Neuronal stem cell (in vitro differentiated cells): ENCODE results near the gene UPF1.

Source experiments
- DNase-seq: peaks from one replicate; pipeline ENCODE4 v3.0.0-alpha.2; 2013; ENCODE audit warnings: low spot score
- H2AFZ ChIP-seq: one replicate; pipeline ENCODE4 v1.6.1; 2013; ENCODE audit warnings: mild to moderate bottlenecking, low read length, inconsistent platforms
- H2AK5ac ChIP-seq: 2 replicates; pipeline ENCODE4 v1.6.1; 2013; ENCODE audit warnings: low read depth, mild to moderate bottlenecking, inconsistent platforms, low read length, moderate library complexity, mixed read lengths
- H2BK120ac ChIP-seq: 2 replicates; pipeline ENCODE4 v1.6.1; 2013; ENCODE audit warnings: low read depth, mild to moderate bottlenecking, inconsistent platforms, low read length, moderate library complexity, mixed read lengths
- H2BK12ac ChIP-seq: one replicate; pipeline ENCODE4 v1.6.1; 2013; ENCODE audit warnings: low read length, inconsistent platforms
- H2BK15ac ChIP-seq: 2 replicates; pipeline ENCODE4 v1.6.1; 2013; ENCODE audit warnings: mild to moderate bottlenecking, low read length, inconsistent platforms, mixed read lengths
- H2BK5ac ChIP-seq: one replicate; pipeline ENCODE4 v1.6.1; 2013; ENCODE audit warnings: inconsistent platforms, mild to moderate bottlenecking, low read length, moderate library complexity
- H3K14ac ChIP-seq: one replicate; pipeline ENCODE4 v1.6.1; 2013; ENCODE audit warnings: low read length, inconsistent platforms
- H3K18ac ChIP-seq: 2 replicates; pipeline ENCODE4 v1.6.1; 2013; ENCODE audit warnings: low read length, inconsistent platforms
- H3K23ac ChIP-seq: 2 replicates; pipeline ENCODE4 v1.6.1; 2013; ENCODE audit warnings: low read depth, mild to moderate bottlenecking, mixed read lengths, low read length, inconsistent platforms; ENCODE audit not compliant: poor library complexity
- H3K27ac ChIP-seq: replicated peaks from 3 replicates; pipeline ENCODE4 v1.5.1; 2013; ENCODE audit warnings: low read length, inconsistent platforms
- H3K27me3 ChIP-seq, 3 experiments: 2 replicates each; pipeline ENCODE4 v1.6.1; 2013; ENCODE audit warnings: low read length in 3 of 3, mild to moderate bottlenecking in 2 of 3, inconsistent platforms in 1 of 3, low read depth in 1 of 3, mixed read lengths in 1 of 3, moderate library complexity in 1 of 3; ENCODE audit not compliant: control insufficient read depth in 3 of 3, insufficient read depth in 3 of 3
- H3K36me3 ChIP-seq, 2 donors: replicated peaks in 1 of 2; 2 replicates each; pipeline ENCODE4 v1.6.1; 2013; ENCODE audit warnings: low read length in 2 of 2; ENCODE audit not compliant: control insufficient read depth in 2 of 2, insufficient read depth in 2 of 2
- H3K4ac ChIP-seq: 2 replicates; pipeline ENCODE4 v1.6.1; 2013; ENCODE audit warnings: inconsistent platforms, mild to moderate bottlenecking, low read length, moderate library complexity
- H3K4me1 ChIP-seq, 2 donors: 1 replicate in 1 of 2; 2 replicates in 1 of 2; pipeline ENCODE4 v1.6.1; 2013; ENCODE audit warnings: low read length in 2 of 2, low read depth in 1 of 2; ENCODE audit not compliant: control insufficient read depth in 2 of 2, insufficient read depth in 1 of 2
- H3K4me2 ChIP-seq: one replicate; pipeline ENCODE4 v1.6.1; 2013; ENCODE audit warnings: mild to moderate bottlenecking, low read length, inconsistent platforms; ENCODE audit not compliant: insufficient read depth, poor library complexity, severe bottlenecking
- H3K4me3 ChIP-seq, 2 donors: 2 replicates each; pipeline ENCODE4 v1.5.1; 2013; ENCODE audit warnings: low read length in 2 of 2, mild to moderate bottlenecking in 2 of 2, inconsistent platforms in 1 of 2, moderate library complexity in 1 of 2
- H3K79me1 ChIP-seq: one replicate; pipeline ENCODE4 v1.6.1; 2013; ENCODE audit warnings: low read depth, mild to moderate bottlenecking, inconsistent platforms, low read length, moderate library complexity
- H3K9ac ChIP-seq: one replicate; pipeline ENCODE4 v1.6.1; 2013; ENCODE audit warnings: mild to moderate bottlenecking, low read depth, low read length, inconsistent platforms; ENCODE audit not compliant: poor library complexity
- H3K9me3 ChIP-seq, 2 donors: replicated peaks in 1 of 2; 2 replicates each; pipeline versions ENCODE3 to v1.6.1; 2013; ENCODE audit warnings: low read length in 2 of 2, mild to moderate bottlenecking in 2 of 2, inconsistent platforms in 1 of 2, low read depth in 1 of 2, mixed read lengths in 1 of 2, moderate library complexity in 1 of 2; ENCODE audit not compliant: control insufficient read depth in 2 of 2, insufficient read depth in 1 of 2
- H4K8ac ChIP-seq: one replicate; pipeline ENCODE4 v1.6.1; 2013; ENCODE audit warnings: low read depth, mild to moderate bottlenecking, inconsistent platforms, low read length, moderate library complexity
- H4K91ac ChIP-seq: one replicate; pipeline ENCODE4 v1.6.1; 2013; ENCODE audit warnings: low read length, low read depth, mild to moderate bottlenecking, inconsistent platforms; ENCODE audit not compliant: poor library complexity
- WGBS, 2 donors: extraction: QIAGEN DNeasy Blood & Tissue Kit; methylation state at CpG; one replicate each; pipeline ENCODE4 v1.1.7; 2013; ENCODE audit warnings: missing lambda C conversion rate in 2 of 2, mixed read lengths in 1 of 2; ENCODE audit not compliant: insufficient read length in 2 of 2, insufficient replicate concordance in 1 of 2; ENCODE audit errors: extremely low coverage in 2 of 2; 5-methylcytosine and 5-hydroxymethylcytosine counted together

Gene UPF1

DNA sequence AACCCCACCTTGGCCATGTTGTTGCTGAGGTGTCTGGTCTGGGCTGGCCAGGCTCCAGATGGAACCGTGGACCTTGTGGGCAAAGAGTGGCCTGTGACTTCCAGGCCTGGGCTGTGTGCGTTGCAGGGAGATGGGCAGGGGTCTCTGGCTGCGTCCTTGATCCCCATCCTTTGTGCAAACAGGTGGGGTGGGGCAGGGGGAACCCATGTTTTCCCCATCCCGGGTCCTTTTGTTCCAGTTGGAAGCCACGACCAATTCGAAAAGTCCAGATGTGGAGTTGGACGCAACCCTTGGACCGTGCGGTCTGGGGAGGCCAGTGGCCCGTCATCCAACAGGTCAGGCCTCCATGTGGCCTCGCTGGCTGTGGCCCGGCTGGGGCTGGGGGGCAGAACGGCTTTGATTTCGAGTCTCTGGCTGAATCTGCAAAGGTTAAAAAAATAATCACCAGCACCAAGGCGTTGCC, 27.6 kb upstream of the UPF1 start:
- Histone ChIP-seq H2AK5ac (no peak overlapping the region), H2BK5ac (no peak overlapping the region), H2BK120ac (no peak overlapping the region), H3K18ac (no peak overlapping the region), H3K14ac (no peak overlapping the region), H4K8ac (no peak overlapping the region), H3K23ac (no peak overlapping the region), H3K4me1 (no peaks in the 10 kb centered on the region), H3K4me3 (no peak overlapping the region), H2BK12ac (no peak overlapping the region), H3K27ac (no peak overlapping the region), H3K4me2 (no peak overlapping the region), H3K9ac (no peak overlapping the region), H3K36me3 (no peaks in the 10 kb centered on the region), H2AFZ (no peak overlapping the region), H2BK15ac (no peak overlapping the region), H4K91ac (no peak overlapping the region), H3K79me1 (no peaks in the 10 kb centered on the region), H3K9me3 (peaks cover 0 to 2% of the 10 kb centered on the region in 2 donors), H3K27me3 (peaks cover 0 to 17% (median 12%) of the 10 kb centered on the region in 3 experiments), H3K4ac (no peak overlapping the region)
- no peak for DNase-seq
- WGBS, 2 donors = no CpG with 5 or more reads among the region's 15 CpGs

DNA sequence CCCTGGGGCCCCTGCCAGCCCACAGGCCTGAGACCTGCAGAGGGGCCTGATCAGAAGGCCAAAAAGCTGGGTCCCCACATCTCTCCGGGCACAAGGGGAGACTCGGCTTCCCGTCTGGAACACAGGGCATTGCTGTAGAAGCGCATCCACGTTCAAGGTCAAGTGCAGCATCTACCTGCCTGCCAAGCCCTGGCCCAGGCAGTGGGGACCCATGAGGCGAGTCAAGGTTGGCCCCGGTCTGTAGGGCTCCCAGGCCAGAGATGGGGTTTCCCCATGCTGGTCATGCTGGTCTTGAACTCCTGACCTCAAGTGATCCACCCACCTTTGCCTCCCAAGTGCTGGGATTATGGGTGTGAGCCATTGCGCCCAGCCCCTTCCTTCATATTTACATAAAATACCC, 27.1 kb upstream of the UPF1 start:
- H2BK120ac ChIP-seq = no peak overlapping the region
- H3K36me3 ChIP-seq = no peaks in the 10 kb centered on the region
- H3K23ac ChIP-seq = no peak overlapping the region
- H3K9me3 ChIP-seq = peaks cover 0 to 2% of the 10 kb centered on the region in 2 donors
- no peak overlapping the region for H3K18ac ChIP-seq
- no peak overlapping the region for H3K9ac ChIP-seq
- H2BK15ac ChIP-seq = no peak overlapping the region
- no peak overlapping the region for H2BK12ac ChIP-seq
- no peak overlapping the region for H2AFZ ChIP-seq
- no peaks in the 10 kb centered on the region for H3K4me1 ChIP-seq
- no peak for DNase-seq
- H3K4me3 ChIP-seq = no peak overlapping the region
- no peaks in the 10 kb centered on the region for H3K79me1 ChIP-seq
- no peak overlapping the region for H3K14ac ChIP-seq
- H3K27me3 ChIP-seq = peaks cover 0 to 20% (median 10%) of the 10 kb centered on the region in 3 experiments
- no peak overlapping the region for H2BK5ac ChIP-seq
- H3K27ac ChIP-seq = no peak overlapping the region
- H4K8ac ChIP-seq = no peak overlapping the region
- no peak overlapping the region for H2AK5ac ChIP-seq
- H3K4me2 ChIP-seq = no peak overlapping the region
- H4K91ac ChIP-seq = no peak overlapping the region
- no CpG with 5 or more reads among the region's 8 CpGs for WGBS, 2 donors
- no peak overlapping the region for H3K4ac ChIP-seq

DNA sequence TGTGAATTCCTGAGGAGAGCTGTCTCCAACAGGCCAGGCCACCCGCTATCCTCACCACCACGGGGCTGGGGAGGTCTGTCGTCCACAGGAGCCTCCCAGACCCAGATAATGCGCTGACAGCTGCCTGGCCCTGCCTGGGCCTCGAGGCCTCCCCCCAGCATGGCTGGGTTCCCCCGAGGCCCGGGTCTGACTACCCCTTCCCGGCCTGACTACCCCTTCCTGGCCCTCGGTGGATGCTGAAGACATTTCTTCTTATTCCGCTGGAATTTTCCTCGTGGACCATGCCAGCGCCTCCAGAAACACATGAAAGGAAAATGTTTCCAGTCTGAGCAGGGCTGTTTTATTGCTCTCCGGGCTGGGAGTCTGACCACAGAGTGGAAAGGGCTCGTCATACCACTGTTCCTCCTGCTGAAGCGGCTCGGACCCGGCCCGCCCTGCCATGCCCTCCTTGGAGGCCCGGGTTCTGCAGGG, 23.9 kb upstream of the UPF1 start:
- Histone ChIP-seq H4K8ac (no peak overlapping the region), H2BK120ac (no peak overlapping the region), H3K79me1 (no peaks in the 10 kb centered on the region), H3K14ac (no peak overlapping the region), H3K9ac (no peak overlapping the region), H3K4me1 (no peaks in the 10 kb centered on the region), H2BK12ac (no peak overlapping the region), H2BK15ac (no peak overlapping the region), H2AK5ac (no peak overlapping the region), H3K4me2 (no peak overlapping the region), H3K4me3 (no peak overlapping the region), H3K27ac (no peak overlapping the region), H3K36me3 (no peaks in the 10 kb centered on the region), H3K23ac (no peak overlapping the region), H4K91ac (no peak overlapping the region), H3K27me3 (peaks cover 0 to 22% (median 0%) of the 10 kb centered on the region in 3 experiments), H3K4ac (no peak overlapping the region), H2BK5ac (no peak overlapping the region), H3K18ac (peak overlapping the region; percentile 72), H2AFZ (no peak overlapping the region), H3K9me3 (no peaks in the 10 kb centered on the region)
- DNase-seq = no peak
- WGBS, 2 donors = no CpG with 5 or more reads among the region's 19 CpGs

DNA sequence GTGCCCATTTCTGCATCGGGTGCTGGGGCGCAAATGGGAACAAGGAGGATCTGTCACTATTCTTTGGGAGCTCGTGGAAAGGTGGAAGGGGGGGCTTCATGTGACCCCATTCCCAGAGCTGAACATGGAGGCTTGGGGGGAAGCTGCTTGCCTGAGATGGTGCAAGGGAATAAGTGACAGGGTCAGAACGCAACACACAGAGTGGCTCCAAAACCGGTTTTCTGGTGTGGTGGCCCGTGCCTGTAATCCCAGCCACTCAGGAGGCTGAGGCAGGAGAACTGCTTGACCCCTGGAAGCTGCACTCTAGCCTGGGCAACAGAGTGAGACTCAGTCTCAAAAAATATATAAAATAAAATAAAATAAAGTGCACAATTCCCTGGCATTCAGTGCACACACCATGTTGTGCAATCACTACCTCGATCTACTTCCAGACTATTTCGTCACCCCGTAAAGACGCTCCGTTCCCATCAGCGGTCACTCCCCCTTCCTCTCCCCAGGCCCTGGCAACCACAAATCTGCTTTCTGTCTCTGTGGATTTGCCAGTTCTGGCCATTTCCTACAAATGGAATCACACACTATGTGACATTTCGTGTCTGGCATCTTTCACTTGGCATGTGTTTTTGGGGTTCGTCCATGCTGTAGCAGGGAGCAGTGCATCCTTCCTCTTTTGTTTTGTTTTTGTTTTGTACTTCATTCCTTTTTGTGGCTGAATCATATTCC, 22.4 kb upstream of the UPF1 start:
- Histone ChIP-seq H3K4ac (no peak overlapping the region), H4K91ac (no peak overlapping the region), H3K36me3 (no peaks in the 10 kb centered on the region), H4K8ac (no peak overlapping the region), H3K79me1 (no peaks in the 10 kb centered on the region), H3K14ac (no peak overlapping the region), H3K9ac (peak overlapping the region; percentile 9), H2AFZ (no peak overlapping the region), H3K4me3 (no peak overlapping the region), H3K27me3 (peaks cover 0 to 31% (median 0%) of the 10 kb centered on the region in 3 experiments), H2BK12ac (no peak overlapping the region), H3K4me2 (no peak overlapping the region), H3K4me1 (no peaks in the 10 kb centered on the region), H2BK120ac (no peak overlapping the region), H2AK5ac (no peak overlapping the region), H3K9me3 (no peaks in the 10 kb centered on the region), H3K23ac (no peak overlapping the region), H2BK5ac (no peak overlapping the region), H2BK15ac (no peak overlapping the region), H3K27ac (no peak overlapping the region), H3K18ac (no peak overlapping the region)
- DNase-seq = no peak
- no CpG with 5 or more reads among the region's 14 CpGs for WGBS, 2 donors
